Stimulated activated CD4-positive, alpha-beta T cell treated with anti-CD3 and anti-CD28 coated beads, Interleukin-15, amount 100 ng/mL, for 1 hour (primary cell): Measurements from ENCODE around the gene COL26A1.
"Not testable (repeated sequence)": the region's sequence is repeated elsewhere in the genome, so short reads cannot be mapped to it uniquely, and the experiment has no call there.

Experiments used
- DNase-seq, 2 donors: peaks; one replicate each; pipeline ENCODE4 v3.0.0-alpha.2; 2020; ENCODE audit warnings: low read depth in 1 of 2, low spot score in 1 of 2

The COL26A1 gene

GRCh38 chr7:101401390-101402080, 38.9 kb downstream of the COL26A1 start:
- DNase-seq = no peak

- no peak for DNase-seq
Measured at GRCh38 chr7:101402081-101402779, 39.6 kb downstream of the COL26A1 start.

GRCh38 chr7:101402835-101403234, 40.2 kb downstream of the COL26A1 start:
- no peak for DNase-seq

- DNase-seq = no peak
Measured at GRCh38 chr7:101405474-101406067, 42.9 kb downstream of the COL26A1 start.

GRCh38 chr7:101410743-101411507, 48.2 kb downstream of the COL26A1 start:
- DNase-seq = peak in 1 of 2 donors; percentile 20

GRCh38 chr7:101411508-101411874, 48.8 kb downstream of the COL26A1 start:
- DNase-seq = no peak

GRCh38 chr7:101412976-101413375, 50.3 kb downstream of the COL26A1 start:
- DNase-seq = no peak

GRCh38 chr7:101418694-101419093, 56.0 kb downstream of the COL26A1 start:
- DNase-seq = no peak

GRCh38 chr7:101419831-101420230, 57.2 kb downstream of the COL26A1 start:
- DNase-seq = no peak

GRCh38 chr7:101420436-101420835, 57.8 kb downstream of the COL26A1 start:
- DNase-seq = no peak

GRCh38 chr7:101422356-101423195, 59.9 kb downstream of the COL26A1 start:
- DNase-seq = no peak

- no peak for DNase-seq
Measured at GRCh38 chr7:101426303-101427011, 63.8 kb downstream of the COL26A1 start.

GRCh38 chr7:101428093-101428866, 65.6 kb downstream of the COL26A1 start:
- no peak for DNase-seq

GRCh38 chr7:101432316-101432715, 69.6 kb downstream of the COL26A1 start:
- no peak for DNase-seq

GRCh38 chr7:101433688-101434087, 71.0 kb downstream of the COL26A1 start:
- DNase-seq = no peak

- DNase-seq = not testable (repeated sequence)
Measured at GRCh38 chr7:101434155-101434554, 71.5 kb downstream of the COL26A1 start.

- no peak for DNase-seq
Measured at GRCh38 chr7:101435461-101436220, 73.0 kb downstream of the COL26A1 start.

- no peak for DNase-seq
Measured at GRCh38 chr7:101436221-101436735, 73.6 kb downstream of the COL26A1 start.
